NOMO-1 (cell line): ENCODE measurements around the gene PTPRN2.

Experiments
- DNase-seq, 2 experiments: peaks; one replicate each; lab custom pipeline; 2025; ENCODE audit not compliant: unreplicated experiment in 2 of 2; lab: John Stamatoyannopoulos, UW

The PTPRN2 gene

DNA sequence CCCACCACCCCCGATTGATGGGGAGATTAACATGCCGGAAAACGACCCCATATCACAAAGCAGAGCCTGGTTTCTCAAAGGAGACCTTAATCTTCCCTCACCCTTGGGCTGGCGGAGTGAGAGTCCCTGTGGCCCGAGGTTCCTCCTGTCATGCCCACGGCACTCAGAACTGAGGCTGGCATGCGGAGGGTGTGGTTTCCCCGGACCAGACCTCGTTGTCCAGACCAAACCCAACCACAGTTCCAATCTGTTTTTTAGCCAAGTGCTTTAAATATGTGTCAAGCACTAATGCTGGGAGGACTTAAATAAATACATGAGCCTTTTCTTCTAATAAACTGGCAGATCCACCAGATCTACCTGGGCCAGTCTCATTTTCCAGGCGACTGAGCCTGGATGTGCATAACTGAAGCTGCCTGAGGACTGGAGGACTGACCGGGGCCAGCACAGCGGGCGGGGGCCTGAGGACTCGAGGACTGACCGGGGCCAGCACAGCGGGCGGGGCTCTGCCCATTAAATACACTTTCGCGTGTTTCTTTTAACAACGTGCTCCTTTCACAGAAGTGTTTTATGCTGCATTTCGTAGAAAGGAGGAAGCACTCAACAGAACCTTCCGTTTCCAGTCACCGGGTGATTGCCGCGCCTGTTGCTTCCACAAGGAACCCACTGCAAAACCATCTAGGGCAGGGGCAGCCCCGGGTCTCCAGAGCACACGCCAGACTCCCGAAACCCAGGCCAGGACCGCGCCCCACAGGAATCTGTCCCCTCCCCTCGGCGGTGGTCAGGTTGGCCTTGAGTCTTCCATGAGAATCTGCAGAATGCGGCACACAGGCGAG is 334.6 kb downstream of the PTPRN2 start:
- DNase-seq: no peak

DNA sequence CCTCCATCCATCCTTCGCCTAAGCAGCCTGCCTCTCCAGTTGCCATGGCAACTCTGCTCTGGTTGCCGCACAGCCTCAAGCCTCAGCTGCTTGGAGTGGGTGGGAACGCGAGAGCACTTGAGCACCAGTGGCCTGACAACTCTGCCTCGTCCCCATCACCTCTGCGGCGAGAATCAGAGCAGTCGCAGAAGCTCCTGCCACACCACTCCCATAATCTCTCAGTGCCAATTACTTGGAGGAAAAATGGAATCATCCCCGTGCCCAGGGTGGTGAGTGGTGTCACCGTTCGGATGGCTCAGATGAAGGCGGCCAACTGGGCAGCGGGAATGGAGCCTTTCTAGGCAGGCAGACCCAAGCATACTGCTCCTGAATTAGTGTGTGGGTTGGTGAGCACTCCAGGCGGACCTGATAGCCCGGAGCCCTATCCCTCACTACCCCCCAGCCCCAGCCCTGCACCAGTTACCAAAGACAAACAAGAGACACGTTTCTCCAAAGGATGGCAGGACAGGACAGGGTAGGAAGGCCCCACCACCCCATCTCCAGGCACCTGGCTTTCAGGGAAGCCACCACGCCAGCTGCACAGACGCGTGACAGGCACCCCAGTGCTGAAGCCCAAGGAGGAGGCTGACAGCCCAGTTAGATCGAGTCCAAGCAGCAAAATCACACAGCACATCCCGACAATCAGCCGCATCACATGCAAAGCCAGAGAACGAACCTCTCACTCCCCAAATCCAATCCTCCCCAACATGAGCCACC is 335.4 kb downstream of the PTPRN2 start:
- DNase-seq: no peak

DNA sequence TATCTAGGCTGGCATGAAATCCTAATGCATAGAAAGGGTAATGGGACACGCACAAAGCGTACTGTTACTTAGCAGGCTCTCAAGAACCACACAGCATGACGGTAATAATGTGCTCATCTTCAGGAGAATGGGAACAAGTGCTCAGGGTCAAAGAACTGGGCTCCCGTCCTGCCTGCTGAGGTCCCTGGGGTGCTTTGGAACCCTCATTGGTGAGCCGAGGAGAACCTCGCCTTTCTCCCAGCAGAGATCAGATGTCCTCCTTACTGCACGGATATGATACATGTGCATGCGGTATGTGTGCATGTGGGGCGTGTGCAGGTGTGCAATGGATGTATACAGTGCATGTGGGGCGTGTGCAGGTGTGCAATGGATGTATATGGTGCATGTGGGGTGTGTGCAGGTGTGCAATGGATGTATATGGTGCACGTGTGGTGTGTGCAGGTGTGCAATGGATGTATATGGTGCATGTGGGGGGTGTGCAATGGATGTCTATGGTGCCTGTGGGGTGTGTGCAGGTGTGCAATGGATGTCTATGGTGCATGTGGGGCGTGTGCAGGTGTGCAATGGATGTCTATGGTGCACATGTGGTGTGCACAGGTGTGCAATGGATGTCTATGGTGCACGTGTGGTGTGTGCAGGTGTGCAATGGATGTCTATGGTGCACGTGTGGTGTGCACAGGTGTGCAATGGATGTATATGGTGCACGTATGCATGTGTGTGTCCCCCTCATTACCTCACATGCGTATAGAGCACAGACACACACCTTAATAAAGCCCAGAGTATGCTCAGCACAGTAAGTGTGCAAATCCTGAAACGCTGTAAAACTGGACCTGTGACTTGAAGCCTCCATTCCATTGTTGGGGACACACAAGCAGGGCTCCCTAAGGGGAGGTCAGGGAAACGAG is 336.3 kb downstream of the PTPRN2 start:
- DNase-seq: no peak

DNA sequence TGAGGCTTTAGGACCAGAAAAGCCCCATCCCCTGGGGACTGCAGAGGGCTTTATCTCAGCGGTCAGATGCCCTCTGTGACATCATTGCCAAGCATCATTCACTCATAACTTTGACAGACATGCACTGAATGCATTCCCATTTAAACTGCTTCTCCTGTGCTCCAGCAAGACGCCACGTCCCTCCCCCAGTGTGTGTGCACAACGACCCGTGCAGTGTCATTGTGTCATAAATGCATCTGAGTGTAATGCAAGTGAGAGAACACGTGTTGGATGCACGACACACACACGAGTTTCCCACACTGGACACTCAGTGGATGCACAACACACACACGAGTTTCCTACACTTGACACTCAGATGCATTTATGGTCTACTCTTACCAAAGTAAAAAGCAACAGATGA is 337.9 kb downstream of the PTPRN2 start:
- no peak for DNase-seq

DNA sequence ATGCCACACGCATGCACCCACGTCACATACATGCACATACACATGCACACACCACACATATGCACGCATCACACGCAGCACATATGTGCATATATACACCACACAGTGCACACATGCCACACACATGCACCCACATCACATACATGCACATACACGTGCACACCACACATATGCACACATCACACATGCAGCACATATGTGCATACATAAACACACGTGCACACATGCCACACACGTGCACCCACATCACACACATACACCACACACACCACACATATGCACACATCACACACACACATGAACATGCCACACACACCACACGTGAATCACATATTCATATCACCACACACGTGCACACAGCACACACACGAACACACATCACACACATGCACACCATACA is 338.8 kb downstream of the PTPRN2 start:
- no peak for DNase-seq

DNA sequence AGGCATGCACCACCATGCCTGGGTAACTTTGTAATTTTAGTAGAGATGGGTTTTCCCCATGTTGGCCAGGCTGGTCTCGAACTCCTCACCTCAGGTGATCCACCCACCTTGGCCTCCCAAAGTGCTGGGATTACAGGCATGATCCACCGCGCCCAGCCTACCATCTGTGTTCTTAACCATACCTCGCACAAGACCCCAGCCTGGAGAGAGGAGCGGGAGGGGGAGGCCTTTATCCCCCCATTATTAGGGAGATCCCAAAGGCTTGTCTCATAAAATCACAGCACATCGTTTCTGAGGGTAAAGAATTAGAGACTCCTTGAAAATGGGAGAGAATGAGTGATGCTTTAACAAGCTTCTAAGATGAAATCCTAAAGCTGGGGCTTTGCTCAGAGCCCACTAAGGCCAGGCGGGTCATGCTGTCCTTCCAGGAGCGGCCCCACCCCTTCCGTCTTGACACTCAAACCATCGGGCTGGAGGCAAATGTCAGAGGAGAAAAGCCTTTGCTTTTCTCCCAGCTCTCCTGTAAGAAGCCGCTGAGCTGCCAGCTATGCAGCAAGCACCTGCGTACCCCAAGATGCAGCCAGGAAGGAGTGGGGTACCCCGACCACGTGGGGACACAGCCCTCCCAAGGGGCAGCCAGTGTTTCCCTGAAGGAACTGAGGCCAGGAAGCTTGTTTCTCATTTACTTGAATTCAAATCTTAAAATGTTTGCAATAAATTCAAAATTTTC is 339.7 kb downstream of the PTPRN2 start:
- DNase-seq: no peak

DNA sequence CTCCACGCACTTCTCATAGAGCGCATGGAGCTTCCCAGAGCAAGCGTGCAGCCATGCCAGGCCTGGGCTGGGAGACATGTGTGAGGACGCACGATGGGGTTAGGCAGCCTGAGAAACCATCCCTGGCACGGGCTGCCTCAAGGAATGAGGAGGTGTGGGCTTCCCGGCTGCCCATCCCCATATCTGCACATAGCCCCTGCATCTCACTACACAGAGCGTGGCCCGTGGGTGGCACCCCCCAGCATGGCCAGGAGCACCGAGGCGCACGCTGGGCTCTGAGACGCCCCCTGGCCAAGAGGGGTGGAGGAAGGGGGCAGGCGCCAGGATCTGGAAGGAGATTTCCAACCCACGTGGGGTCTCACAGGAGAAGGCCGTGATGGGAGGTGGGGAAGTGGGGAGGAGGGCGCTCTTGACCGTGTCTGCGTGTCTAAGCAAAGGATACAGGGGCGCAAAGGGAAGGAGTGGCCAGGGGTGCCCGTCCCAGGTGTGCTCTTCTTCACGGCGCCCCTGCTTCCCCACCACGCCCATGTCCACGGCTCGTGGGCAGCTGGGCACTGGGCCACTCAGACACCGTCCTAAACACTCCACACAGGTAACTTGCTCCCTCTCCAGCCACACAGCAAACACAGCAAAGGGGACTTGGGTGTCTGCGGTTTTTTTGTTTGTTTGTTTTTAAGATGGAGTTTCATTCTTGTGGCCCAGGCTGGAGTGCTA is 340.5 kb downstream of the PTPRN2 start:
- no peak for DNase-seq

DNA sequence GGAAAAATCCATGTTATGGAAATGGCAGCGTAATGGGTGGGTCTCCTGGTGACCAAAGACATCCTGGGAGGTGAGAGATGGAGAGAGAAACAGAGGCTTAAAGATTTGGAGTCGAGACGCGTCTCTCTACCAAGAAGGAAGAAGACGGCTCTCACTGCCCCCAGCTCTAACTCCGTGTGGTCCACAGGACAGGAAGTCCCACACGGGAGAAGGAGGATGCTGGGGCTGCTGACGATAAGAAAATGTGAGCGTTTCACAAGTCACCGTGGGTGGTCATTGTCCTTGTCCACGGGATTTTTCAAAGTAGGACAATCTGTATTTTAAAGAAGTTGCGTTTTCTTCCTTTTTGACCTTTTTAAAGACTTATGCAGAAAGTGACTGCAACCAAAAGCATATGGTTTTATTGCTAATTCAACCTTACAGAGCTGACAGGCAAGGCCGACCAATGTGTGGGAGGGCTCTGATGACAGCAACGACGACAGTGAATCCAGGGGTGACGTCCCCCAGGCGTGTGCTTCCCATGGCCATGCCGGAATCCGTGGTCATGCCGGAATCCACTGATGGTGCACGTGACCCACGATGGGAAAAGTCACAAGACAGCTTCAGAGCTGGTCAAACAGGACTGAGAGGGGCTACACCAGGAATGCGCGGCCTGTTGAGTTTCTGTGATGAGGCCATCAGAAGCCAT is 341.2 kb downstream of the PTPRN2 start:
- DNase-seq: no peak

DNA sequence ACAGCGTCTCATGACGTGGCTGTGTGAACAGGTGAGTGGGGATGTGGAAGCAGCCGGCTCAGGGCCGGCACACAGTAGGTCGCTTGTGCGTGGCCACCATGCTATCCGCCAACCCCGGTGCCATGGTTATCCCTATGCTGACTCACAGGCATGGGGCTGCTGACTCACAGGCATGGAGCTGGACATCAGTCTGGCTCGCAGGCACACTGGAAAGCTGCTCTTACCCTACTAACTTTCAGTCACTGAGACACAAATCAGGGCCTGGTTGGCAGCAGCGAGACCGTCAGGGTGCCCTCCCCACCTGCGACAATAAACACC is 341.9 kb downstream of the PTPRN2 start:
- no peak for DNase-seq

DNA sequence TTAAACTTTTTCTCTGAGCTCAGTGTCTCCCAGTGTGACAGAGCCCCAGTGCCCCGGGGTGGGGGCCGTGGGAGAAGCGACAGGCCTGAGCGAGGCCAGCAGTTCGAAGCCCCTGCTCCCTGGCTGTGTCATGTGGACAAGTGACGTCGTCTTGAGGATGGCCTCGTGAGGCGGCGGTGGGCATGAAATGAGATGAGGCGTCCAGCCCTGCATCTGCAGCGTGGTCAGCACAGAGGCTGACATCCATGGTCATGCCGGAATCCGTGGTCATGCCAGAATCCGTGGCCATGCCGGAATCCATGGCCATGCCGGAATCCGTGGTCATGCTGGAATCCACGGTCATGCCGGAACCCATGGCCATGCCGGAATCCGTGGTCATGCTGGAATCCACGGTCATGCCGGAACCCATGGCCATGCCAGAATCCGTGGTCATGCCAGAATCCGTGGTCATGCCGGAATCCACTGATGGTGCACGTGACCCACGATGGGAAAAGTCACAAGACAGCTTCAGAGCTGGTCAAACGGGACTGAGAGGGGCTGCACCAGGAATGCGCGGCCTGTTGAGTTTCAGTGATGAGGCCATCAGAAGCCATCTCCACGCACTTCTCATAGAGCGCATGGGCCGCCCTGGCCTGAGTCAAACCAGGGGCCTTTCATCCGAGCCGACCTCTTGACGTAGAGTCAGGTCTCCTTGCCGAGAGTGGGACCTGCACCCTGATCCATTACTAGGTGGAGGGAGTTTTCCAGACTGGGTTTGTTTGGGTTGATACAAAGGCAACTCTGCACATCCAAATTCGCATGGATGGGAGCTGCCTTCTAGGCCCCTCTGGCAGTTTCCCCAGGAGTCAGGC is 342.5 kb downstream of the PTPRN2 start:
- DNase-seq: no peak

DNA sequence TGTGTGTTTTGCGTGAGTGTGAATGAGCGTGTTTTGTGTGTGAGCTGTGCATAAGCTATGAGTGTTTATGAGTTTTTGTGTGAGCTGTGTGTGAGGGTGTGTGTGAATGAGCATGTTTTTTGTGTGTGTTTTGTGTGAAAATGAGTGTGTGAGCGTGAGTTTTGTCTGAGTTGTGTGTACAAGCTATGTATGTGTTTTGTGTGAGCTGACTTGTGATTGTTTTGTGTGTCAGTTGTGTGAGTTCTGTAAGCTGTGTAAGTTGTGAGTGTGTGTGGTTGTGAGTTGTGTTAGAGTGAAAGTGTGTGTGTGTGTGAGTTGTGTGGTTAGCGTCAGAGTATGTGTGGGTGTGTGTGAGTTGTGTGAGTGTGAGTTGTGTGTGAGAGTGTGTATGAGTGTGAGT is 343.2 kb downstream of the PTPRN2 start:
- DNase-seq: no peak

DNA sequence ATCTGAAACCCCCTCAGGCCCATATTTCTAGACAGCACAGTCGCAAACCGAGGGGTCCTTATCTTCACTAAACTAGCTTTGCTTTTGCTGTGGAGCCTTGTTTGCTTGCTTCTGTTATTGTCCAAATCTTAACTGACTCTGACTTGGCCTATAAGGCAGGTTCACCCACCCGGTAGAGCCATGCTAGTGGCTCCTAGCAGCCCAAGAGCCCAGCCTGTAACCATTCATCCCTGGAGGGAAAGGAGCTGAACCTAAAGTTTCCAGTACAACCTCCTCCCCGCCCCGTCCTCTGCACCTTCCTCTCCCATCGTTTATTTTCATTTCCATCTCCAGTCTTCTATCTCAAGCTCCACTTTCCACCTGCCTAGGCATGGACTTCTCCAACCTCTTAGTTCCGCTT is 345.7 kb downstream of the PTPRN2 start:
- no peak for DNase-seq

DNA sequence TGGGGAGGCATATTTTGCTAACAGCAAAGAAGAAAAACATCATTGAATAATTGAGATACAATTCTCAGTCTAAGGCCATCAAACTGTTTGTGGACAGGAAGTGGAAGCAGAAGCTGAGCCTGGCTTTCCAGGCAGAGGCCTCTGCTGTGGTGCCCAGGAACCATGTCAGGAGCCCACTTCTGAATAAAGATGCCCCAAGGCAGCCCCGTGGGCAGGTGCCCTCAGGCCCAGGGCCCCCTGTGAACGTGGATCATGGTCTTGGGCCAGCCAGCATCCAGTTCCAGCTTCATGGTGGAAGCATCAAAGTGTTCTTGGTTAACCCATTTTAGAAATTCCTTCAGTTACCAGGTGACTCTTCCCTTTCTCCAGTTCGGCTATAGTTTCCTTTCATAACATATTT is 346.8 kb downstream of the PTPRN2 start:
- DNase-seq: no peak

DNA sequence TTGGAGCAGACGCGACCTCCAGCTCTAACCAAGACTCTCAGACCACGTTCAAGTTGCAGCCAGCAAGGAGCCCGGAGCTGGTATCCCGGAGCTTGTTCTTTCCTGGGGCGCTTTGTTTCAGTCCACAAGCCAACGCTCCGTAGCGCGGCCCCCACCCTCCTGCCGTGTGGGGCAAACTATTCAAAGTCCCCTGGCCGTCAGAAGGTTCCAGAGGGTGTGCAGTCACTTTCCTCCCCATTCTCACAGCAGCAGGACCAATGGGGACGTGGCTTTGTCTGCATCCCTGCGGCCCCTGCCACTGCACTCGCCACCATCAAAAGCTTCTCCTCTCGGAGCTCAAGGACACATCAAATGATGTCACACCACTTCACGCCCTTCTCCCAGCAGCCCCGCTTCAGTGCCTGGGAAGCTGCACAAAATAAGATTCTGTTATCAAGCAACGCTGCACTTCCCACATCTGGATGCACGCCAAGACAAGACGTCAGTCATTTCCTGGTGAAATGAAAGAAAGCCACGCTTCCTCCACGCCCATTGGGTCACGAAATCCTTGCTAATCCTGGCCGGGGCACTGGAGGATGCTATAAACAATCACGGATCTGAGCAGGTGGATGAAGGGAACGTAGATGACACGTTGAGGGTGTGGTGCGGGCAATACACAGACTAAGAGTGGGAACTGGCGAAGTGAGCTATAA is 348.2 kb downstream of the PTPRN2 start:
- DNase-seq: no peak

DNA sequence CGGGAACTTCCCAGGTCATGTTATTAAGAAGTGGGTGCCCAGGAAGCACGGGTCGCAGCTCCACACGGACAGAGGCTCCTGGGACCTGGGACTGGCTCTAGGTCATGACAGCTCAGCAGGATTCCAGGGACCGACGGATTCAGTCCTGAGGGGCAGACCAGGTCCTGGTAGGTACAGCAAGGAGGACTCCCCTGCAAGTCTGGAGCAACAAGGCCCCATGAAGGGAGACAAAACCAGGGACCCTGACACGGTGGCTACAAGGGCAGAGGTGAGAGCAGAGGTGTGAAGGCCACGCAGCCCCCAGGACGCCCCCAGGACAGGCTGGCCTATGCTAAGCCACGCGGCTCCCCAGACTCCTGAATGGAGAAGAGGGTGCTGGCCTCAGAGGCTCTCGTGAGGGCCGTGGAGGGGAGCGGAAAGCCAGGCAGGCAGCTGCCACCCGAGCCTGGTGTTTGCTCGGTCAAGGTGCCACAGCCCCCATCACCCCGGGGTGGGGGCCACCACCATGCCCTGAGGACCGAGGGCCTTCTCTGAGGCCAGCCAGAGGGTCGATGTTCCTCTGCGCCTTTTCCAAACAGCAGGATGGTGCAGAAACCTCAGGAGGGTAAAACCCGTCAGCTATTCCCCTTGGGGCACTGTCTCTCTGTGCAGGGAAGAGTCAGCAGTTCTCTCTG is 348.9 kb downstream of the PTPRN2 start:
- no peak for DNase-seq

DNA sequence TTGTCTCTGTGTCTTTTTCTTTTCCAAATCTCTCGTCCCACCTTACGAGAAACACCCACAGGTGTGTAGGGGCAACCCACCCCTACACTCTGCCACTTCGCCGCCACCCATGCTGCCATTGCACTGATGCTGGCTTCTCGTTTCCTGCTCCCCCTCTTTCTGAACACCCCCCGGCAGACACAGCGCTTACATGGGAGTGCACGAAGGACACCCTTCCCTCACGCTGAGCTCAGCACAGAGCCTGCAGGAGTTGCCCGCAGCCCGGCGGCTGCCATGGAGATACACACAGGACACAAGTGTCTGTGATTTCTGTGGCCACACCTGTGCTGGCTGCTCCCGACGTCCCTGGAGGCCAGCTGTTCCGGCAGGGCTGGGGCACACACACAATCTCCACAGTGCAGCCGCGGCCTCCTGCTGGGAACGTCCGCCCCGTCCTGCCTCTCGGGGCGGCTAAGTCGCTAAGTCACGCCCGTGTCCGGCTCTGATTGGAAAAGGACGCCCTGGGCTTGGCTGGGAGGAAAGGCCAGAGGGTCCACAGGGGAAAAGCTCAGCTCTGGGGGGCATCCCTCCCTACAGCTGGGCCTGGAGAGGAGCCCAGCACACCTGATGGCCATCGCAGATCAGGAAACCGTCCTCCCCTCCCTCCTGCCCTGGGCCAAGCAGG is 349.8 kb downstream of the PTPRN2 start:
- no peak for DNase-seq

DNA sequence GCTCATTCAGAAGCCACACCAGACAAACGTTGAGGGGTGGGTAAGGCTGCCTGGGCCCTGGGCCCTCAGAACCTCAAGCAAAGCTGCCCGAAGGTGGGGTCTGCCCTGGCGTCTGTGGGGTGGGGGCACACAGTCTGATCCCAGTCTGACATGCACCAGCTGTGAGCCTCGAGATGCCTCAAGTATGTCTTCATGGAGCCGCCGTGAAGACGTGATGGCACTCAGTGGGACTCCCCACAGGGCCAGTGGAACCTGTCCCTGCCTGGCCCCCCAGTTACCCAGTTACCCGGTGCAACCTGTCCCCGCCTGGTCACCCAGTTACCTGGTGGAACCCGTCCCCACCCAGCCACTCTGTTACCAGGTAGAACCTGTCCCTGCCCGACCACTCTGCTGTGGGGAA is 351.2 kb downstream of the PTPRN2 start:
- DNase-seq: no peak
